Progenitor cell of endocrine pancreas (in vitro differentiated cells): ENCODE measurements around the gene PLCH1. TPM values are rescaled to one million over a fixed set of nuclear protein-coding genes. Genes with fewer than 3 reads are reported as not detected.

Experiments
- DNase-seq: peaks from one replicate; pipeline ENCODE4 v3.0.0; 2021; ENCODE audit warnings: low spot score; ENCODE audit not compliant: unreplicated experiment
- H3K27ac Mint-ChIP-seq: 2 replicates; pipeline ENCODE4 v1.8.0; 2021; ENCODE audit warnings: mild to moderate bottlenecking, moderate library complexity, mixed read lengths
- H3K27me3 Mint-ChIP-seq: 2 replicates; pipeline ENCODE4 v1.8.0; 2021; ENCODE audit warnings: mixed read lengths
- H3K36me3 Mint-ChIP-seq: 2 replicates; pipeline ENCODE4 v1.8.0; 2022; ENCODE audit warnings: mixed read lengths; ENCODE audit not compliant: insufficient read depth
- H3K4me1 Mint-ChIP-seq: 2 replicates; pipeline ENCODE4 v1.8.0; 2021; ENCODE audit warnings: low read depth, mixed read lengths
- H3K4me3 Mint-ChIP-seq: 2 replicates; pipeline ENCODE4 v1.8.0; 2021; ENCODE audit warnings: low read depth, mild to moderate bottlenecking, moderate library complexity, mixed read lengths
- H3K9me3 Mint-ChIP-seq: 2 replicates; pipeline ENCODE4 v1.8.0; 2021; ENCODE audit warnings: low read depth, mixed read lengths
- CTCF ChIP-seq: fragments of 200-600 bp; sonication (generic); IDR thresholded peaks from one replicate; pipeline ENCODE4 v1.5.0; 2021; ENCODE audit warnings: antibody characterized with exemption, mild to moderate bottlenecking; ENCODE audit not compliant: unreplicated experiment
- total RNA-seq: library from RNA; stranded (reverse); gene quantifications from 2 replicates; pipeline ENCODE4 v1.2.1, GENCODE V29; 2021

PLCH1 gene
- total RNA-seq, 1 donor from 2014 or later, result 14.2 TPM

- no peak for DNase-seq
- H3K9me3 Mint-ChIP-seq, result no peaks in the 10 kb centered on the region
- no peak overlapping the region for H3K27ac Mint-ChIP-seq
- no peak for TF ChIP-seq CTCF
- peaks cover 6% of the 10 kb centered on the region for H3K4me1 Mint-ChIP-seq
- no peak overlapping the region for H3K4me3 Mint-ChIP-seq
- H3K36me3 Mint-ChIP-seq, result no peaks in the 10 kb centered on the region
- no peaks in the 10 kb centered on the region for H3K27me3 Mint-ChIP-seq
These were observed 56.4 kb downstream of the PLCH1 start for GRCh38 chr3:155688481-155688880.

DNA sequence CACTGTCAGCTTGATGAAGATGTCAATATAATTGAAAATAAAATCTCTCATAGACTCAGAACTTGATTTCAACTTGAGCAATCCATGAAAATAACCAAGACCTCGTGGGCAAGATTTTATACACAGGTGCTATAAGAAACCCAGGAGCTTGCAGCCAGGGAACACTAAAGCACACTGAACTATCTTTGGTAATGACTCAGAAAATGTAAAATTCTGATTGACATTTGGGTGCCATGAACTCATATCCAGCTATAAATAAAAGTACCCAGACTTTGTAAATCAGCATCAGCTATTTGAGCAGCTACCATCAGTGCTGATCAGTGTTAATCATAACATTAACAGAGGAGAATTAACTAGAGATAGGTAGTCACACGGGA is 61.5 kb downstream of the PLCH1 start:
- Mint-ChIP-seq H3K36me3 (no peaks in the 10 kb centered on the region), H3K27me3 (no peaks in the 10 kb centered on the region), H3K4me3 (no peak overlapping the region), H3K4me1 (peaks cover 13% of the 10 kb centered on the region), H3K27ac (no peak overlapping the region), H3K9me3 (no peaks in the 10 kb centered on the region)
- no peak for TF ChIP-seq CTCF
- no peak for DNase-seq

- Mint-ChIP-seq H3K9me3 (no peaks in the 10 kb centered on the region), H3K27me3 (no peaks in the 10 kb centered on the region), H3K27ac (no peak overlapping the region)
These were observed 62.2 kb downstream of the PLCH1 start for GRCh38 chr3:155682426-155683343.

GRCh38 chr3:155676252-155676981 is 68.5 kb downstream of the PLCH1 start:
- peaks cover 25% of the 10 kb centered on the region for H3K4me1 Mint-ChIP-seq
- no peaks in the 10 kb centered on the region for H3K9me3 Mint-ChIP-seq
- H3K36me3 Mint-ChIP-seq, result no peaks in the 10 kb centered on the region
- DNase-seq, result no peak
- TF ChIP-seq CTCF, result no peak
- H3K27ac Mint-ChIP-seq, result peak overlapping the region; percentile 12
- H3K27me3 Mint-ChIP-seq, result no peaks in the 10 kb centered on the region
- H3K4me3 Mint-ChIP-seq, result peak overlapping the region; percentile 37

More at GRCh38 chr3:155682426-155683343, 62.2 kb downstream of the PLCH1 start:
- Mint-ChIP-seq H3K4me1 (peaks cover 13% of the 10 kb centered on the region), H3K4me3 (no peak overlapping the region), H3K36me3 (no peaks in the 10 kb centered on the region)
- TF ChIP-seq CTCF, result no peak
- DNase-seq, result no peak

- no peaks in the 10 kb centered on the region for H3K9me3 Mint-ChIP-seq
- no peak overlapping the region for H3K27ac Mint-ChIP-seq
- H3K4me3 Mint-ChIP-seq, result no peak overlapping the region
- TF ChIP-seq CTCF, result no peak
- H3K36me3 Mint-ChIP-seq, result no peaks in the 10 kb centered on the region
- no peaks in the 10 kb centered on the region for H3K27me3 Mint-ChIP-seq
- DNase-seq, result no peak
- peaks cover 36% of the 10 kb centered on the region for H3K4me1 Mint-ChIP-seq
These were observed 69.8 kb downstream of the PLCH1 start for GRCh38 chr3:155675094-155675493.
